DMS114 treated with DMSO at 0.1 percent for 48 hours (cell line): Measurements from ENCODE around the gene FER1L5.
A peak's percentile ranks its signal among the peaks of the same experiment; 100 is the strongest.

Experiments used
- DNase-seq: peaks from one replicate; lab custom pipeline; 2025; ENCODE audit not compliant: unreplicated experiment; lab: John Stamatoyannopoulos, UW

Gene FER1L5

DNA sequence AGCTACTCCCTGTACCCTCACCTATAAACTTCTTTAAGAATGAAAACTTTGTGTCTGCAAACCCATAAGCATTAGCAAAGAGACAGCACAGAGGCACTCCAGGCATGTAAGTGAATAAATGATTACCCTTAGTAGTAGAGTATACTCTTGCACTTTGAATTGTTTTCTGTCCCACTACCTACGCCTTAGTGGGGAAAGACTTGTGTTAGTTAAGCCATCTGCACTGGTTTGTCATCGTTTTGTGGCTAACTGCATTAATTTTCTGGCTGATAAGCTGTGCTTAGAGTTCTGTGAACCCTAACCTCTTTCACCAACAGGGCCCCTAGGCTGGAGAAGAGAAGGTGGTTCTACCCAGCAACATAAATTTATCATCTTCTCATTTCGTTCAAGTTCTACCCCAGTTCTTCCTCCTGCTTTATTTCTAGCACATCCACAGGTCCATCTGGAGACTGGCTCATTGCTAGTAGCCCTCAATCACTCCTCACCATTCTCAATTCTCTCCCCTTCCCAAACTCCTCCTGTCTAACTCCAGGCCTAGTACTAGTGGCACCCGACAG lies 96.6 kb downstream of the FER1L5 start:
- DNase-seq = no peak

GRCh38 chr2:96739633-96740428 lies 97.3 kb downstream of the FER1L5 start, which contains the start of gene LMAN2L:
Gene LMAN2L (minus strand): TSS chr2:96740064. CDS start chr2:96740040, 24 bp downstream.
- peak; percentile 96 for DNase-seq

DNA sequence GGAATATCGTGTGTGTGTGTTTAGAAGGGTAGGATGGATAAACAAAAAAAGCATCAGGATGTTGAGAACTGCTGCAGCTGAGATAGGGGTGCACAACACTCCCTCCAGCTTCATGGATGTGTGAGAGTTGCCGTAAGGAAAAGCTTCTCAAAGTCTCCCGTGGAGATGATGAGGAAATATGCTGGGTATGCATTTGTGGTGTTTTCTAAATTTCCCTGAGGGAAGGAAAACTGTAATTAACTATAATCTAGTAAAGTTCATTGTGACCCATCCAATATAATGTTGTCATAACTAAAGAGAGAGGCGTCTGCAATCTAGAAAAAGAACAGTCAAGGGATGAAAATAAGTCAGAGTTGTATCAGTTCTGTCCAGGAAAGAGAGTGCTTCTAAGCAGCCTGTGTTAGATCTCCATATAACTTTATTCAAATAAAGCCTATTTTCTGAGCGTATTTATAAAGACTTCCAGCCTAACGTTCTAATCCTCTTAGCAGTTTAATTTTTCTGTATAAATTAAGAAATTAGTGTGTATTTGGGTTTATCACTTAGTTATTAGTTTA lies 104.6 kb downstream of the FER1L5 start:
- DNase-seq = no peak

GRCh38 chr2:96751800-96752199 lies 109.2 kb downstream of the FER1L5 start:
- no peak for DNase-seq

DNA sequence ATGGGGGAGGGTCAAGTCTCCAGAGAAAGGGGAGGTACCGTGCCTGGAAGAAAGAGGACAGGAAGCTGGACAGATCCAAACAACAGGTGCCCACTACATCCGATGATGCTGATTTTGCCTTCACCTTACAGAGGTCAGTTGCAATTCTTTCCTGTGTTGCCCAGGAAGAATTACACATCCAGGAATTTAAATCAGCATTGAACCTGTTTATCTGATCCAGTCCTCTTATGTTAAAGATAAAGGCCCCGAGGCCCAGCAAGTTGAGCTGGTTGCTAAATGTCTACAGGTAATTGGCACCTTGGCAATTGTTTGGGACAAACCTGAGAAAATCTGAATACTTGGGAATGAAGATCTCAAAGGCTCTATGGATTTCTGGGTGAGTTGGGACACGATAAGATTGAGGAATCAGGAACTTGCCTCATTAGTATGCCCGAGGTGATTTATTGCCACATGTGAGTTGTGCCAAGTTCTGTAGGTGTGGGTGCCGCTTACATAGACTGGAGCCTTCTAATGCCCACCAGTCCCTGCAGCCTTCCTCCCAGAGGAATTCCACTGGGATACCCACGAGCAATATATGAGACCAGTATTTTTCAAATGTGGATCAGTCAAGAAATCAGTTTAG lies 111.2 kb downstream of the FER1L5 start:
- DNase-seq = no peak

- DNase-seq = no peak
Observed at GRCh38 chr2:96754317-96754716, 111.8 kb downstream of the FER1L5 start.
